A549 (cell line): Measurements from ENCODE around the gene ACADVL. TPM values are rescaled to one million over a fixed set of nuclear protein-coding genes. Genes with fewer than 3 reads are reported as not detected.

ENCODE experiments used
- ATAC-seq, 2 experiments: fragments of 200-7000 bp in 1 of 2; fragments of >200 bp in 1 of 2; cut with Nextera tagmentation in 1 of 2; cut with Tn5 transposase in 1 of 2; 3 replicates each; pipeline versions ENCODE4 v1.8.0 to v1.9.1; 2018 to 2020; ENCODE audit warnings: mild to moderate bottlenecking in 1 of 2, moderate library complexity in 1 of 2
- CTCF ChIA-PET: fragments of 300-600 bp; sonication (Branson Sonifier 250); formaldehyde crosslinking; extraction: SDS; loops from one replicate; lab custom pipeline; 2021; ENCODE audit warnings: antibody characterized with exemption, inconsistent platforms; lab: Yijun Ruan, JAX
- POLR2A ChIA-PET: fragments of 350-600 bp; formaldehyde crosslinking; extraction: SDS; loops from one replicate; lab custom pipeline; 2021; ENCODE audit warnings: antibody characterized with exemption, inconsistent platforms; lab: Yijun Ruan, JAX
- DNase-seq, 2 experiments: peaks; one replicate each; pipeline versions ENCODE4 v3.0.0 to v3.0.0-alpha.2; 2011 to 2016; ENCODE audit warnings: low read depth in 1 of 2, low spot score in 1 of 2
- FAIRE-seq: peaks from 2 replicates; lab custom pipeline; 2011; peaks lifted over from hg19 to GRCh38; lab: Jason Lieb, UNC
- H3K27ac ChIP-seq, 2 experiments: fragments of >200 bp; sonication (Bioruptor Twin); formaldehyde crosslinking; 3 replicates each; pipeline ENCODE4 v1.5.1; 2016 to 2017
- H3K4me1 ChIP-seq: fragments of >200 bp; sonication (Bioruptor Twin); formaldehyde crosslinking; 3 replicates; pipeline ENCODE4 v1.6.1; 2016
- H3K4me2 ChIP-seq: fragments of >200 bp; sonication (Bioruptor Twin); formaldehyde crosslinking; 3 replicates; pipeline ENCODE4 v1.6.1; 2016
- H3K4me3 ChIP-seq: fragments of >200 bp; sonication (Bioruptor Twin); formaldehyde crosslinking; 3 replicates; pipeline ENCODE4 v1.5.1; 2016
- H3K9me3 ChIP-seq: fragments of >200 bp; sonication (Bioruptor Twin); formaldehyde crosslinking; 3 replicates; pipeline ENCODE4 v1.6.1; 2016
- ATOH8 ChIP-seq: fragments of 250-450 bp; sonication (Bioruptor Pico); IDR thresholded peaks from 2 replicates; pipeline ENCODE4 v1.5.0; 2020; ENCODE audit warnings: low read depth, mild to moderate bottlenecking, moderate library complexity
- CEBPB ChIP-seq, 2 experiments: fragments of >200 bp in 1 of 2; sonication (Bioruptor Twin) in 1 of 2; formaldehyde crosslinking in 1 of 2; IDR thresholded peaks; 2 replicates each; pipeline ENCODE4 v1.6.1; 2012 to 2016
- EP300 ChIP-seq, 2 experiments: fragments of >200 bp; sonication (Bioruptor Twin); formaldehyde crosslinking; IDR thresholded peaks; 2 replicates in 1 of 2; 3 replicates in 1 of 2; pipeline ENCODE4 v1.6.1; 2016 to 2017
- ESRRA ChIP-seq: fragments of 150-350 bp; IDR thresholded peaks from 2 replicates; pipeline ENCODE4 v1.6.1; 2014; ENCODE audit warnings: mild to moderate bottlenecking, low read length, borderline replicate concordance
- HOXA7 ChIP-seq: fragments of 250-450 bp; sonication (Bioruptor Pico); IDR thresholded peaks from 2 replicates; pipeline ENCODE4 v1.5.0; 2020; ENCODE audit warnings: mild to moderate bottlenecking, moderate library complexity
- HOXB13 ChIP-seq: fragments of 250-450 bp; sonication (Bioruptor Pico); IDR thresholded peaks from 2 replicates; pipeline ENCODE4 v1.5.0; 2020; ENCODE audit warnings: low read depth, mild to moderate bottlenecking, moderate library complexity
- JUN ChIP-seq, 2 experiments: fragments of >200 bp; sonication (Bioruptor Twin); formaldehyde crosslinking; IDR thresholded peaks; 2 replicates in 1 of 2; 3 replicates in 1 of 2; pipeline ENCODE4 v1.6.1; 2016 to 2017
- KDM5A ChIP-seq: fragments of 200-600 bp; sonication (generic); IDR thresholded peaks from 2 replicates; pipeline ENCODE4 v1.6.1; 2016; ENCODE audit warnings: antibody characterized with exemption, mild to moderate bottlenecking
- MAFK ChIP-seq: fragments of 450-650 bp; IDR thresholded peaks from 2 replicates; pipeline ENCODE4 v1.6.1; 2014; ENCODE audit not compliant: partially characterized antibody
- MYC ChIP-seq: IDR thresholded peaks from 2 replicates; pipeline ENCODE4 v1.6.1; 2012; ENCODE audit warnings: mild to moderate bottlenecking, inconsistent platforms, low read length, improper control_type of control experiment, borderline replicate concordance
- NFE2L2 ChIP-seq: fragments of 150-350 bp; conservative IDR thresholded peaks from 2 replicates; pipeline ENCODE4 v1.6.1; 2014; ENCODE audit warnings: low read length
- NR3C1 ChIP-seq: fragments of >200 bp; sonication (Bioruptor Twin); formaldehyde crosslinking; IDR thresholded peaks from 3 replicates; pipeline ENCODE4 v1.6.1; 2017
- PHF8 ChIP-seq: fragments of 200-600 bp; sonication (generic); IDR thresholded peaks from 2 replicates; pipeline ENCODE4 v1.6.1; 2016; ENCODE audit warnings: low read depth, mild to moderate bottlenecking, antibody characterized with exemption, moderate library complexity, borderline replicate concordance
- RARB ChIP-seq: fragments of 250-450 bp; sonication (Bioruptor Pico); IDR thresholded peaks from 2 replicates; pipeline ENCODE4 v1.8.0; 2021; ENCODE audit warnings: mild to moderate bottlenecking, moderate library complexity
- RCOR1 ChIP-seq: fragments of 150-350 bp; IDR thresholded peaks from 2 replicates; pipeline ENCODE4 v1.6.1; 2014; ENCODE audit warnings: antibody characterized with exemption, low read length, low read depth
- TFCP2L1 ChIP-seq: fragments of 250-450 bp; sonication (Bioruptor Pico); IDR thresholded peaks from 2 replicates; pipeline ENCODE4 v1.5.0; 2021; ENCODE audit warnings: mild to moderate bottlenecking
- ZC3H11A ChIP-seq: fragments of 450-650 bp; IDR thresholded peaks from 2 replicates; pipeline ENCODE4 v1.6.1; 2014; ENCODE audit warnings: antibody characterized with exemption, mild to moderate bottlenecking
- ZNF302 ChIP-seq: fragments of 250-450 bp; sonication (Bioruptor Pico); IDR thresholded peaks from 2 replicates; pipeline ENCODE4 v1.9.0; 2021; ENCODE audit warnings: inconsistent platforms, mild to moderate bottlenecking, moderate library complexity
- ZSCAN20 ChIP-seq: fragments of 250-450 bp; sonication (Bioruptor Pico); IDR thresholded peaks from 2 replicates; pipeline ENCODE4 v1.8.0; 2022; ENCODE audit warnings: mild to moderate bottlenecking, moderate library complexity
- WGBS: methylation state at CpG from one replicate; pipeline ENCODE4 v1.1.6; 2017; ENCODE audit errors: missing lambda C conversion rate; 5-methylcytosine and 5-hydroxymethylcytosine counted together
- polyA plus RNA-seq, 4 experiments: library from polyadenylated mRNA; depleted of rRNA in 3 of 4; stranded (reverse); fragments of >200 nt; fragmentation: RNase III in 1 of 4; extraction: RNeasy Plus Mini Kit Qiagen cat#74134 plus additional on column Dnase treatment in 1 of 4; gene quantifications; 2 replicates in 3 of 4; 3 replicates in 1 of 4; pipeline ENCODE4 v1.2.3, GENCODE V29; 2011 to 2017
- TF ChIP-seq, protein P1 (sequence below): IDR thresholded peaks from 2 replicates; pipeline ENCODE4 v1.6.1; 2012

The ACADVL gene
- polyA plus RNA-seq, 2 of the 4 experiments (the other 2 are of a cell fraction) = 238 to 425 TPM

- Histone ChIP-seq H3K4me3 (no peak overlapping the region), H3K27ac (peak overlapping the region; percentile 8 to 69; a peak in 2 of 6 replicates), H3K4me2 (no peak overlapping the region), H3K4me1 (peaks cover 44% of the 10 kb centered on the region), H3K9me3 (no peaks in the 10 kb centered on the region)
- POLR2A ChIA-PET = interaction anchor here (0.8 kb wide), 1 partner anchor 21 kb away, joined by 3 read pairs; the partner anchor contains the start of gene SLC2A4
- WGBS = 90% methylated on average over 4 of the region's 4 CpGs
- CTCF ChIA-PET = interaction anchor here (0.6 to 2.2 kb wide), 6 partner anchors 16 to 624 kb away, joined by 3 to 12 read pairs (median 4); partner anchors contain the start of gene SLC2A4
- ATAC-seq = peak; percentile 2 to 9; a peak in 3 of 6 replicates
- no peak for FAIRE-seq
- no peak for TF ChIP-seq KDM5A
- TF ChIP-seq CEBPB (IDR thresholded peaks at IDR 0.05) = no peak
- DNase-seq = no peak
Measured at GRCh38 chr17:7260151-7260550, 40.4 kb downstream of the ACADVL start.

DNA sequence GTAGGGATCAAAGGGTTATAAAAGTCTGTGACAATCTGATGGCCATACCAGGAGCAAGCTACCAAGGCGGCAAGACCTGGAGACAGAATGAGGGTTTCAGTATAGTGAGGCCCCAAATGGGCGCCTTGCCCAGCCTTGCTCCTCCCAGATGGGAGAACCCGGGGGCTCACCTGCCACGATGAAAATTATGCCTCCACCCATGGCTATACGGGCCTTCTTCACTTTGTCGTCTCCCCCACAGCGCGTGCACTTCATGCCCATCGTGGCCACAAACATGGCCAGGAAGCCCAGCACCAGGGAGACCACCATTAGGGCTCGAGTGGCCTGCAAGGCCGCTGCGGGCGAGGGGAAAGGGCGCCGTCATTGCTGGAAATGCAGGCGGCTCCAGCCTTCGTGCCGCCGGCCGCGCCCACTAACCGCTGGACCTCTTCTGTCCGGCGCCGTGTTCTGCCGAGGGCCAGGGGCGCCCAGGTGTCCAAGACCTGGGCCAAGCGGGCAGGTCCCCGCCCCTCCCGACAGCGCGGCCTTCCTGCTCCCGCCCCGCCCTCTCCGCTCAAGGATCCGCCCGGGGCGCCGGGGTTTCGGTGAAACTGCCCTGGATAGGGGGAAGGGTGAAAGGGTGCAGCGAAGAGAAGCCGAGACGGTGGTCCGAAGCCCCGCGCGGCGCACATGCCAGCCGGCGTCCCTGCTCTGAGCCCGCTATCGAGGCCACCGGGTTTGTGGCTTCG is 41.1 kb downstream of the ACADVL start:
- DNase-seq = no peak
- H3K27ac ChIP-seq = no peak overlapping the region; a peak in 1 of 6 replicates
- FAIRE-seq = no peak
- peaks cover 50% of the 10 kb centered on the region for H3K4me1 ChIP-seq
- H3K9me3 ChIP-seq = no peaks in the 10 kb centered on the region
- POLR2A ChIA-PET = no interaction called here
- H3K4me2 ChIP-seq = no peak overlapping the region
- 95% methylated on average over 54 of the region's 54 CpGs for WGBS
- ATAC-seq = 0 out of 6 replicates have a peak, but pooled peaks of 1 of the 2 experiments have one; percentile 2
- TF ChIP-seq ESRRA = no peak
- TF ChIP-seq ZSCAN20 (CRISPR knock-in tag) = no peak
- TF ChIP-seq PHF8 = no peak
- no peak for TF ChIP-seq JUN (IDR thresholded peaks at IDR 0.05)
- no peak for TF ChIP-seq TFCP2L1 (CRISPR knock-in tag)
- no peak for TF ChIP-seq ZC3H11A
- no peak for TF ChIP-seq HOXB13 (CRISPR knock-in tag)
- TF ChIP-seq HOXA7 (CRISPR knock-in tag) = no peak
- H3K4me3 ChIP-seq = no peak overlapping the region
- CTCF ChIA-PET = interaction anchor here (1.0 to 2.2 kb wide), 3 partner anchors 18 to 36 kb away, joined by 4 to 12 read pairs (median 4); partner anchors contain the start of gene SLC2A4

- ATAC-seq (no peak), DNase-seq (no peak), FAIRE-seq (no peak)
- Histone ChIP-seq H3K9me3 (no peaks in the 10 kb centered on the region), H3K4me3 (no peak overlapping the region), H3K4me1 (peaks cover 57% of the 10 kb centered on the region), H3K4me2 (no peak overlapping the region), H3K27ac (no peak overlapping the region; a peak in 1 of 6 replicates)
- 94% methylated on average over 65 of the region's 71 CpGs for whole genome bisulfite sequencing
- CTCF ChIA-PET = interaction anchor here (1.2 kb wide), 1 partner anchor 35 kb away, joined by 4 read pairs; no protein-coding TSS in a partner anchor
- TF ChIP-seq ATOH8 (CRISPR knock-in tag) (no peak), NFE2L2 (no peak), ZNF302 (CRISPR knock-in tag) (no peak), MAFK (no peak), MYC (no peak), KDM5A (no peak), EP300 (IDR thresholded peaks at IDR 0.05) (no peak), ZC3H11A (no peak), NR3C1 (no peak), RARB (no peak), RCOR1 (no peak)
- TF ChIP-seq, protein P1, sequence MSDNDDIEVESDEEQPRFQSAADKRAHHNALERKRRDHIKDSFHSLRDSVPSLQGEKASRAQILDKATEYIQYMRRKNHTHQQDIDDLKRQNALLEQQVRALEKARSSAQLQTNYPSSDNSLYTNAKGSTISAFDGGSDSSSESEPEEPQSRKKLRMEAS = no peak
- POLR2A ChIA-PET = no interaction called here
Measured at GRCh38 chr17:7261379-7262191, 41.8 kb downstream of the ACADVL start.
